K562 (cell line): Measurements from ENCODE around the gene TMBIM4. TPM values are rescaled to one million over a fixed set of nuclear protein-coding genes. Genes with fewer than 3 reads are reported as not detected.

Source experiments
- ATAC-seq: fragments of 200-7000 bp; cut with Tn5 transposase; 3 replicates; pipeline ENCODE4 v1.9.1; 2020; ENCODE audit warnings: moderate library complexity
- BruUV-seq: library from RNA; stranded (reverse); fragments of 400-500 nt; replicated peaks from 2 replicates; lab custom pipeline; 2021; lab: Mats Ljungman, UMichigan
- CTCF ChIA-PET: fragments of 300-600 bp; formaldehyde crosslinking; extraction: SDS; loops from one replicate; lab custom pipeline; 2021; ENCODE audit warnings: low intra/inter-chr PET ratio; lab: Yijun Ruan, JAX
- POLR2A ChIA-PET: fragments of 300-600, 350-650 bp; sonication (Branson Sonifier 250); formaldehyde crosslinking; extraction: SDS; loops from one replicate; lab custom pipeline; 2021; ENCODE audit warnings: antibody characterized with exemption, inconsistent platforms; lab: Yijun Ruan, JAX
- DNase-seq, 4 experiments: peaks; one replicate each; pipeline versions ENCODE4 v3.0.0 to v3.0.0-alpha.2; 2011 to 2018; ENCODE audit warnings: low spot score in 3 of 4, mixed read lengths in 3 of 4; ENCODE audit errors: extremely low read depth in 1 of 4
- FAIRE-seq: peaks from 2 replicates; lab custom pipeline; 2011; peaks lifted over from hg19 to GRCh38; lab: Jason Lieb, UNC
- H2AFZ ChIP-seq: 2 replicates; pipeline ENCODE4 v1.6.0; 2011; ENCODE audit warnings: low read depth, low read length, control low read depth, inconsistent platforms
- H3K27ac ChIP-seq: fragments of 200-600 bp; 3 replicates; pipeline ENCODE4 v1.8.0; 2011; ENCODE audit warnings: low read depth, mild to moderate bottlenecking, control low read depth, inconsistent platforms, low read length, moderate library complexity, mixed read lengths; ENCODE audit errors: extremely low read depth
- H3K27me3 ChIP-seq, 2 experiments: fragments of 300-600 bp in 1 of 2; 2 replicates in 1 of 2; 3 replicates in 1 of 2; pipeline versions ENCODE4 v1.6.0 to v1.8.0; 2011; ENCODE audit warnings: inconsistent platforms in 2 of 2, low read length in 2 of 2, mild to moderate bottlenecking in 1 of 2, mixed read lengths in 1 of 2, moderate library complexity in 1 of 2; ENCODE audit not compliant: control insufficient read depth in 2 of 2, insufficient read depth in 2 of 2
- H3K36me3 ChIP-seq: fragments of 300-600 bp; 3 replicates; pipeline ENCODE4 v1.8.0; 2011; ENCODE audit warnings: mild to moderate bottlenecking, low read length, inconsistent platforms; ENCODE audit not compliant: control insufficient read depth, insufficient read depth
- H3K4me1 ChIP-seq, 2 experiments: fragments of 200-600 bp in 1 of 2; replicated peaks in 1 of 2; 2 replicates in 1 of 2; 3 replicates in 1 of 2; pipeline versions ENCODE4 v1.5.1 to v1.8.0; 2011; ENCODE audit warnings: inconsistent platforms in 2 of 2, low read length in 2 of 2, mild to moderate bottlenecking in 1 of 2, mixed read lengths in 1 of 2, moderate library complexity in 1 of 2; ENCODE audit not compliant: control insufficient read depth in 2 of 2, insufficient read depth in 2 of 2
- H3K4me2 ChIP-seq: 2 replicates; pipeline ENCODE4 v1.6.1; 2011; ENCODE audit warnings: low read length, control low read depth, inconsistent platforms, mixed read lengths; ENCODE audit not compliant: insufficient read depth
- H3K4me3 ChIP-seq: fragments of 200-600 bp; sonication (generic), shearing (Covaris generic); 2 replicates; pipeline ENCODE4 v1.5.1; 2016; ENCODE audit warnings: control low read depth, inconsistent platforms
- H3K79me2 ChIP-seq: fragments of 200-600 bp; 3 replicates; pipeline ENCODE4 v1.8.0; 2011; ENCODE audit warnings: low read length, inconsistent platforms; ENCODE audit not compliant: control insufficient read depth, insufficient read depth
- H3K9ac ChIP-seq, 2 experiments: 2 replicates each; pipeline versions ENCODE4 v1.6.0 to v1.6.1; 2011; ENCODE audit warnings: low read depth in 2 of 2, low read length in 2 of 2, control low read depth in 1 of 2, inconsistent platforms in 1 of 2, mild to moderate bottlenecking in 1 of 2, mixed read lengths in 1 of 2; ENCODE audit not compliant: insufficient read depth in 1 of 2
- H3K9me1 ChIP-seq: one replicate; pipeline ENCODE4 v1.6.0; 2011; ENCODE audit warnings: inconsistent platforms, mild to moderate bottlenecking, low read length, moderate library complexity; ENCODE audit not compliant: control insufficient read depth, insufficient read depth
- H3K9me3 ChIP-seq: replicated peaks from 2 replicates; pipeline ENCODE4 v1.5.1; 2011; ENCODE audit warnings: low read depth, low read length, inconsistent platforms; ENCODE audit not compliant: control insufficient read depth, insufficient read depth
- H4K20me1 ChIP-seq: replicated peaks from 2 replicates; pipeline ENCODE4 v1.6.1; 2011; ENCODE audit warnings: low read length, inconsistent platforms, mixed read lengths; ENCODE audit not compliant: control insufficient read depth, insufficient read depth
- BCOR ChIP-seq: fragments of 450-650 bp; IDR thresholded peaks from 2 replicates; pipeline ENCODE4 v1.6.1; 2016
- ELF2 ChIP-seq: fragments of 250-450 bp; sonication (Bioruptor Pico); IDR thresholded peaks from 2 replicates; pipeline ENCODE4 v1.5.0; 2021; ENCODE audit warnings: mild to moderate bottlenecking
- FOXP1 ChIP-seq: sonication (generic); formaldehyde crosslinking; IDR thresholded peaks from 2 replicates; pipeline ENCODE4 v1.8.0; 2022; ENCODE audit warnings: mild to moderate bottlenecking, missing genetic modification reagents
- L3MBTL2 ChIP-seq: fragments of 450-650 bp; IDR thresholded peaks from 2 replicates; pipeline ENCODE4 v1.6.1; 2016; ENCODE audit warnings: mild to moderate bottlenecking, moderate library complexity
- TCF7 ChIP-seq: sonication (generic); IDR thresholded peaks from 2 replicates; pipeline ENCODE4 v1.6.1; 2016; ENCODE audit warnings: antibody characterized with exemption, borderline replicate concordance
- WGBS: fragments of 100-300 bp; shearing (Covaris generic); methylation state at CpG from one replicate; pipeline ENCODE4 v1.1.6; 2016; ENCODE audit warnings: low coverage, mixed read lengths; ENCODE audit not compliant: insufficient coverage; ENCODE audit errors: missing lambda C conversion rate; 5-methylcytosine and 5-hydroxymethylcytosine counted together
- in situ Hi-C: fragments of 300-500 bp; cut with MboI; formaldehyde crosslinking; loops from 4 replicates; pipeline ENCODE4 v1.15.0; 2018; ENCODE audit warnings: inconsistent platforms, mixed read lengths
- intact Hi-C: fragments of 100-400 bp; cut with micrococcal nuclease; formaldehyde crosslinking; loops from 2 replicates; pipeline ENCODE4 v1.14.2; 2022
- polyA plus RNA-seq, 8 experiments: library from polyadenylated mRNA; depleted of rRNA in 4 of 8; stranded (reverse) in 5 of 8; unstranded in 3 of 8; fragments of >200 nt; fragmentation: Nextera tagmentation in 2 of 8; fragmentation: Illumina TruSeq in 1 of 8; extraction: Ambion mirVana in 2 of 8; extraction: Trizol in 1 of 8; gene quantifications; 2 replicates each; pipeline versions ENCODE4 v1.2.1 to v1.2.3, GENCODE V29; 2011 to 2014; ENCODE audit warnings: inconsistent platforms in 1 of 8, missing spikeins in 1 of 8
- total RNA-seq, 7 experiments: library from RNA; depleted of rRNA in 6 of 7; stranded (reverse); fragments of >200 nt in 6 of 7; fragmentation: Illumina TruSeq in 2 of 7; extraction: Trizol in 2 of 7; gene quantifications; 2 replicates each; pipeline versions ENCODE4 v1.2.1 to v1.2.3, GENCODE V29; 2011 to 2021; ENCODE audit warnings: low replicate concordance in 1 of 7
- TF ChIP-seq, protein P1 (sequence below), 2 experiments: fragments of 450-650 bp; conservative IDR thresholded peaks; 2 replicates each; pipeline ENCODE4 v1.6.1; 2017; ENCODE audit warnings: mild to moderate bottlenecking in 2 of 2, moderate library complexity in 2 of 2
- TF ChIP-seq, protein P2 (sequence below): sonication (generic); formaldehyde crosslinking; IDR thresholded peaks from 2 replicates; pipeline ENCODE4 v1.8.0; 2022; ENCODE audit warnings: mild to moderate bottlenecking, missing genetic modification reagents
- TF ChIP-seq, protein P3 (sequence below): fragments of 450-650 bp; IDR thresholded peaks from 2 replicates; pipeline ENCODE4 v1.6.1; 2017; ENCODE audit warnings: antibody characterized with exemption, mild to moderate bottlenecking
- TF ChIP-seq, protein P4 (sequence below): fragments of 250-450 bp; sonication (Bioruptor Pico); IDR thresholded peaks from 2 replicates; pipeline ENCODE4 v1.8.0; 2021; ENCODE audit warnings: moderate library complexity, mild to moderate bottlenecking, inconsistent platforms

The TMBIM4 gene
- total and polyA plus RNA-seq, 9 of the 15 experiments (the other 6 are each of a cell fraction or from before 2014, with no cell fraction given): 18.6 to 272 (median 50.0) TPM

DNA sequence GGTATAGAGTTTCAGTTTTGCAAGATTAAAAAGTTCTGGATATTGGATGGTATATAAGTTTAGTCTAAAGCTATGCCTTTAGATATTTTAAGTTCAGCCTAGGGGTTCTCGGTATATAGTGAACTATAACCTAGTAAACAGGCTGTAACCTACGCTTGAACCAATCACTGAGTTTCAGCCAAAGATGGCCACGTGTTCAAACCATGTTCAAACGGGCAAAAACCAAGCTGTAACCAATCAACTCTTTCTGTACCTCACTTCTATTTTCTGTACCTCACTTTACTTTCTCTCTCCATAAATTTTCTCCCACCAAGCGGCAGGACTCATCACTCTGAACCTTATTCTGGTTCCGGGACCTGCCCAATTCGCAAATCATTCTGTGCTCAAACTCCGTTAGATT lies 1.4 kb downstream of the TMBIM4 start:
- Histone ChIP-seq H3K9me3 (no peaks in the 10 kb centered on the region), H3K27ac (peak overlapping the region; percentile 92), H3K4me3 (peak overlapping the region; percentile 53), H3K4me2 (peak overlapping the region; percentile 88), H3K4me1 (peaks cover 5 to 8% of the 10 kb centered on the region in 2 experiments; a peak in 4 of 5 replicates), H3K79me2 (peaks cover 58% of the 10 kb centered on the region), H3K36me3 (peaks cover 11% of the 10 kb centered on the region), H3K9ac (peak overlapping the region in 1 of 2 experiments; percentile 80; a peak in 2 of 4 replicates), H3K9me1 (no peaks in the 10 kb centered on the region), H2AFZ (peak overlapping the region; percentile 95), H3K27me3 (no peaks in the 10 kb centered on the region), H4K20me1 (no peaks in the 10 kb centered on the region)
- in situ Hi-C loops (no loop called here), intact Hi-C loops (loop anchor here (2.0 kb wide), 1 partner anchor 38 kb away; the partner anchor contains the start of gene LLPH)
- FAIRE-seq (peak; percentile 23), ATAC-seq (peak; percentile 8; the same call in 1 of the 3 replicates), DNase-seq (peak in 2 of 4 experiments; percentile 39 to 54)
- WGBS: 2% methylated on average over 8 of the region's 8 CpGs
- ChIA-PET POLR2A (interaction anchor here (1.8 to 2.3 kb wide), 2 partner anchors 10 to 65 kb away, joined by 3 to 15 read pairs; no protein-coding TSS in a partner anchor), CTCF (no interaction called here)
- no TSS peak for BruUV-seq
- TF ChIP-seq FOXP1 (CRISPR knock-in tag): no peak
- TF ChIP-seq, protein P1, sequence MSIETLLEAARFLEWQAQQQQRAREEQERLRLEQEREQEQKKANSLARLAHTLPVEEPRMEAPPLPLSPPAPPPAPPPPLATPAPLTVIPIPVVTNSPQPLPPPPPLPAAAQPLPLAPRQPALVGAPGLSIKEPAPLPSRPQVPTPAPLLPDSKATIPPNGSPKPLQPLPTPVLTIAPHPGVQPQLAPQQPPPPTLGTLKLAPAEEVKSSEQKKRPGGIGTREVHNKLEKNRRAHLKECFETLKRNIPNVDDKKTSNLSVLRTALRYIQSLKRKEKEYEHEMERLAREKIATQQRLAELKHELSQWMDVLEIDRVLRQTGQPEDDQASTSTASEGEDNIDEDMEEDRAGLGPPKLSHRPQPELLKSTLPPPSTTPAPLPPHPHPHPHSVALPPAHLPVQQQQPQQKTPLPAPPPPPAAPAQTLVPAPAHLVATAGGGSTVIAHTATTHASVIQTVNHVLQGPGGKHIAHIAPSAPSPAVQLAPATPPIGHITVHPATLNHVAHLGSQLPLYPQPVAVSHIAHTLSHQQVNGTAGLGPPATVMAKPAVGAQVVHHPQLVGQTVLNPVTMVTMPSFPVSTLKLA (conservative IDR thresholded peaks at IDR 0.05): peak; percentile 50 to 60; a peak in 3 of 4 replicates
- TF ChIP-seq TCF7: no peak
- TF ChIP-seq, protein P2, sequence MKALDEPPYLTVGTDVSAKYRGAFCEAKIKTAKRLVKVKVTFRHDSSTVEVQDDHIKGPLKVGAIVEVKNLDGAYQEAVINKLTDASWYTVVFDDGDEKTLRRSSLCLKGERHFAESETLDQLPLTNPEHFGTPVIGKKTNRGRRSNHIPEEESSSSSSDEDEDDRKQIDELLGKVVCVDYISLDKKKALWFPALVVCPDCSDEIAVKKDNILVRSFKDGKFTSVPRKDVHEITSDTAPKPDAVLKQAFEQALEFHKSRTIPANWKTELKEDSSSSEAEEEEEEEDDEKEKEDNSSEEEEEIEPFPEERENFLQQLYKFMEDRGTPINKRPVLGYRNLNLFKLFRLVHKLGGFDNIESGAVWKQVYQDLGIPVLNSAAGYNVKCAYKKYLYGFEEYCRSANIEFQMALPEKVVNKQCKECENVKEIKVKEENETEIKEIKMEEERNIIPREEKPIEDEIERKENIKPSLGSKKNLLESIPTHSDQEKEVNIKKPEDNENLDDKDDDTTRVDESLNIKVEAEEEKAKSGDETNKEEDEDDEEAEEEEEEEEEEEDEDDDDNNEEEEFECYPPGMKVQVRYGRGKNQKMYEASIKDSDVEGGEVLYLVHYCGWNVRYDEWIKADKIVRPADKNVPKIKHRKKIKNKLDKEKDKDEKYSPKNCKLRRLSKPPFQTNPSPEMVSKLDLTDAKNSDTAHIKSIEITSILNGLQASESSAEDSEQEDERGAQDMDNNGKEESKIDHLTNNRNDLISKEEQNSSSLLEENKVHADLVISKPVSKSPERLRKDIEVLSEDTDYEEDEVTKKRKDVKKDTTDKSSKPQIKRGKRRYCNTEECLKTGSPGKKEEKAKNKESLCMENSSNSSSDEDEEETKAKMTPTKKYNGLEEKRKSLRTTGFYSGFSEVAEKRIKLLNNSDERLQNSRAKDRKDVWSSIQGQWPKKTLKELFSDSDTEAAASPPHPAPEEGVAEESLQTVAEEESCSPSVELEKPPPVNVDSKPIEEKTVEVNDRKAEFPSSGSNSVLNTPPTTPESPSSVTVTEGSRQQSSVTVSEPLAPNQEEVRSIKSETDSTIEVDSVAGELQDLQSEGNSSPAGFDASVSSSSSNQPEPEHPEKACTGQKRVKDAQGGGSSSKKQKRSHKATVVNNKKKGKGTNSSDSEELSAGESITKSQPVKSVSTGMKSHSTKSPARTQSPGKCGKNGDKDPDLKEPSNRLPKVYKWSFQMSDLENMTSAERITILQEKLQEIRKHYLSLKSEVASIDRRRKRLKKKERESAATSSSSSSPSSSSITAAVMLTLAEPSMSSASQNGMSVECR: no peak
- TF ChIP-seq, protein P3, sequence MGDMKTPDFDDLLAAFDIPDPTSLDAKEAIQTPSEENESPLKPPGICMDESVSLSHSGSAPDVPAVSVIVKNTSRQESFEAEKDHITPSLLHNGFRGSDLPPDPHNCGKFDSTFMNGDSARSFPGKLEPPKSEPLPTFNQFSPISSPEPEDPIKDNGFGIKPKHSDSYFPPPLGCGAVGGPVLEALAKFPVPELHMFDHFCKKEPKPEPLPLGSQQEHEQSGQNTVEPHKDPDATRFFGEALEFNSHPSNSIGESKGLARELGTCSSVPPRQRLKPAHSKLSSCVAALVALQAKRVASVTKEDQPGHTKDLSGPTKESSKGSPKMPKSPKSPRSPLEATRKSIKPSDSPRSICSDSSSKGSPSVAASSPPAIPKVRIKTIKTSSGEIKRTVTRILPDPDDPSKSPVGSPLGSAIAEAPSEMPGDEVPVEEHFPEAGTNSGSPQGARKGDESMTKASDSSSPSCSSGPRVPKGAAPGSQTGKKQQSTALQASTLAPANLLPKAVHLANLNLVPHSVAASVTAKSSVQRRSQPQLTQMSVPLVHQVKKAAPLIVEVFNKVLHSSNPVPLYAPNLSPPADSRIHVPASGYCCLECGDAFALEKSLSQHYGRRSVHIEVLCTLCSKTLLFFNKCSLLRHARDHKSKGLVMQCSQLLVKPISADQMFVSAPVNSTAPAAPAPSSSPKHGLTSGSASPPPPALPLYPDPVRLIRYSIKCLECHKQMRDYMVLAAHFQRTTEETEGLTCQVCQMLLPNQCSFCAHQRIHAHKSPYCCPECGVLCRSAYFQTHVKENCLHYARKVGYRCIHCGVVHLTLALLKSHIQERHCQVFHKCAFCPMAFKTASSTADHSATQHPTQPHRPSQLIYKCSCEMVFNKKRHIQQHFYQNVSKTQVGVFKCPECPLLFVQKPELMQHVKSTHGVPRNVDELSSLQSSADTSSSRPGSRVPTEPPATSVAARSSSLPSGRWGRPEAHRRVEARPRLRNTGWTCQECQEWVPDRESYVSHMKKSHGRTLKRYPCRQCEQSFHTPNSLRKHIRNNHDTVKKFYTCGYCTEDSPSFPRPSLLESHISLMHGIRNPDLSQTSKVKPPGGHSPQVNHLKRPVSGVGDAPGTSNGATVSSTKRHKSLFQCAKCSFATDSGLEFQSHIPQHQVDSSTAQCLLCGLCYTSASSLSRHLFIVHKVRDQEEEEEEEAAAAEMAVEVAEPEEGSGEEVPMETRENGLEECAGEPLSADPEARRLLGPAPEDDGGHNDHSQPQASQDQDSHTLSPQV: peak; percentile 70
- peak; percentile 79 for TF ChIP-seq L3MBTL2
- TF ChIP-seq ELF2 (CRISPR knock-in tag): no peak
- 0 out of 2 replicates have a peak, but pooled peaks have one; percentile 2 for TF ChIP-seq BCOR
- TF ChIP-seq, protein P4, sequence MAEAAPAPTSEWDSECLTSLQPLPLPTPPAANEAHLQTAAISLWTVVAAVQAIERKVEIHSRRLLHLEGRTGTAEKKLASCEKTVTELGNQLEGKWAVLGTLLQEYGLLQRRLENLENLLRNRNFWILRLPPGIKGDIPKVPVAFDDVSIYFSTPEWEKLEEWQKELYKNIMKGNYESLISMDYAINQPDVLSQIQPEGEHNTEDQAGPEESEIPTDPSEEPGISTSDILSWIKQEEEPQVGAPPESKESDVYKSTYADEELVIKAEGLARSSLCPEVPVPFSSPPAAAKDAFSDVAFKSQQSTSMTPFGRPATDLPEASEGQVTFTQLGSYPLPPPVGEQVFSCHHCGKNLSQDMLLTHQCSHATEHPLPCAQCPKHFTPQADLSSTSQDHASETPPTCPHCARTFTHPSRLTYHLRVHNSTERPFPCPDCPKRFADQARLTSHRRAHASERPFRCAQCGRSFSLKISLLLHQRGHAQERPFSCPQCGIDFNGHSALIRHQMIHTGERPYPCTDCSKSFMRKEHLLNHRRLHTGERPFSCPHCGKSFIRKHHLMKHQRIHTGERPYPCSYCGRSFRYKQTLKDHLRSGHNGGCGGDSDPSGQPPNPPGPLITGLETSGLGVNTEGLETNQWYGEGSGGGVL (CRISPR knock-in tag): no peak
